ENCODE results near the gene PRR23E. TPM values are rescaled to one million over a fixed set of nuclear protein-coding genes. Genes with fewer than 3 reads are reported as not detected.

PRR23E gene
- not detected in 2 replicates for total RNA-seq

DNA sequence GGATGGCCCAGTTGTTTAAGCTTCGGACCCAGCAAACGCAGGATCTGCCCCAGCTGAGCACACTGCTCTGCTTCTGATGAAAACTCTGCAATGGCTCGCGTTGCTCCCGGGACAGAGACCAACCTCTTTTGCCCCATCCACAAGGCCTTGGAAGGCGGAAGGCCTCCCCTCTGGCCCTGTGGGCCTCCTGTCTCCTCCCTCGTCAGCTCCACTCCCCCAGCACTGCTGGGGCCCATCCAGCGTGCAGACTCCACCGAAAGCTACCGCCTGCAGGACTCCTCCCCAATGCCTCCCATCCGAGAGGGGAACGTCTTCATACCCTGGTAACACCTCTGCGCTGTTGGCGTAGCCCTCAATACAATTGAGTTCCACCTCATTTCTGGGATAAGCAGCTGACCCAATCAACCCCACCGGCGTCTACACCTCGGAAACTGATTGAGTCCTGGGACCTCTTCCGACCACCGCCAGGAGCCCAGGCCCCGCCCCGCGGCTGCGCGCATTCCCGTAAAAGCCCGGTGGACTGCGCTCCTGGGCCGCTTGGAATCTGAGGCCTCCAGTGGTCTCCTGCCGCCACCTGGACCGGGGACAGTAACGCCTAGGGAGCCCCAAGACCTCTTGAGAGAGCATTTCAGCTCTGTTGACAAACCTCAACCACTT, at the start of gene PRR23E:
PRR23E (plus strand) TSS at position 556 of the 657 bp plus-strand sequence. CDS start 3,555 bp downstream, outside the sequence.

Small RNAs within 50 kb of the gene (small RNA-seq; reads per million reads assigned to genes)
- gene RF00019 = not detected
- gene RNU6-1047P = not detected

Other genes starting within 250 kb of the PRR23E start
- 30.2 and 34.3 TPM in 2 replicates for gene PLXNA1, start 210.0 kb upstream of the PRR23E start, total RNA-seq
- not detected in 2 replicates for gene PRR20G, start 94.9 kb downstream of the PRR23E start, total RNA-seq